ENCODE data around the gene ITPR2. TPM values are rescaled to one million over a fixed set of nuclear protein-coding genes. Genes with fewer than 3 reads are reported as not detected.

ITPR2 gene
- total and polyA plus RNA-seq, 2 of the 8 experiments (the other 6 are each of a cell fraction or from before 2014, with no cell fraction given), result 4.1 to 48.3 TPM

DNA sequence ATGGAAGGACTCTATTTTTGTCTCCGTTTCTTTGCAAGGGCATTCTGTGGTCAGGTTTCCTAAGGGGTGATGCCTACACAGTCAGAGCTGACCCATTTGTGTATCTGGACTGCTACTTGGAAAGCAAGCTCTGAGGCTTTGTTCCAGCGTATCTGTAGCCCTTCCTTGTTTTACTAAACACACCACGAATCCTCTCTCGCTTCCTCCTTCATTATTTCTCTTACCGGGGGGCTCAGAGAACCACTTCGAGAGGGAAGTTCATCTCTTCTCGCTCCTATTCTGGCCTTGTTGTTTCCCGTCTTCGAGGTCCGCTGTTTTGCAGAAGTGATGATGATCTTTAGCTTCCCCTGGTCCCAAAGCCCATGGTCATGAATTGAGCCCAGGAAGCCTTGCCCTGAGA, 472.9 kb downstream of the ITPR2 start:
- FAIRE-seq (no peak), DNase-seq (ENCODE audit: low read depth in 1 of 2, low spot score in 2 of 2) (no peak)
- ChIA-PET POLR2A (ENCODE audit: partially characterized antibody) (no interaction called here), CTCF (ENCODE audit: partially characterized antibody) (no interaction called here)
- H3K14ac ChIP-seq (ENCODE audit: insufficient read length), result no peak overlapping the region
- H3K23ac ChIP-seq (ENCODE audit: insufficient read length), result no peak overlapping the region
- H3K27me3 ChIP-seq (replicated peaks in 1 of 4; ENCODE audit: control insufficient read depth in 3 of 4, extremely low read depth in 1 of 4, insufficient read depth in 3 of 4, low read length in 3 of 4), result no peaks in the 10 kb centered on the region
- H3K9ac ChIP-seq (replicated peaks in 1 of 4; ENCODE audit: extremely low read depth in 1 of 4, low read depth in 3 of 4, low read length in 3 of 4), result no peak overlapping the region
- no peak overlapping the region for H3K4me3 ChIP-seq (ENCODE audit: extremely low read depth in 1 of 4, insufficient read depth in 2 of 4, low read depth in 3 of 4, low read length in 4 of 4)
- no peak overlapping the region for H2AK5ac ChIP-seq (ENCODE audit: low read depth, low read length)
- H3K4ac ChIP-seq (replicated peaks; ENCODE audit: insufficient read length, low read depth, low read length), result no peak overlapping the region
- no peaks in the 10 kb centered on the region for H3K23me2 ChIP-seq (ENCODE audit: low read depth, low read length)
- H2AFZ ChIP-seq (ENCODE audit: low read length), result no peak overlapping the region
- H3K79me1 ChIP-seq (ENCODE audit: low read depth, low read length), result no peaks in the 10 kb centered on the region
- H3K4me2 ChIP-seq (ENCODE audit: insufficient read depth in 1 of 2, low read depth in 2 of 2, low read length in 2 of 2), result no peak overlapping the region
- no peaks in the 10 kb centered on the region for H3K4me1 ChIP-seq (replicated peaks in 1 of 4; ENCODE audit: control insufficient read depth in 3 of 4, insufficient read depth in 4 of 4, low read length in 3 of 4)
- no peak overlapping the region for H3K27ac ChIP-seq (ENCODE audit: low read depth, low read length)
- H2BK15ac ChIP-seq (ENCODE audit: low read length), result no peak overlapping the region
- no peaks in the 10 kb centered on the region for H3K79me2 ChIP-seq (ENCODE audit: control insufficient read depth in 1 of 2, insufficient read depth in 2 of 2, low read length in 2 of 2)
- H3K9me3 ChIP-seq (ENCODE audit: insufficient read depth in 2 of 2, low read depth in 1 of 2, low read length in 1 of 2), result no peaks in the 10 kb centered on the region
- no peak overlapping the region for H2BK120ac ChIP-seq (replicated peaks; ENCODE audit: low read depth, low read length)
- no peaks in the 10 kb centered on the region for H4K20me1 ChIP-seq (replicated peaks in 1 of 2; ENCODE audit: control insufficient read depth in 1 of 2, insufficient read depth in 2 of 2, low read length in 2 of 2)
- H4K91ac ChIP-seq (replicated peaks; ENCODE audit: insufficient read length, low read length), result no peak overlapping the region
- WGBS, 2 experiments (ENCODE audit: extremely low coverage in 1 of 2, insufficient coverage in 1 of 2, insufficient read length in 1 of 2, insufficient replicate concordance in 2 of 2, low coverage in 1 of 2, low lambda C conversion rate in 2 of 2, missing lambda C conversion rate in 1 of 2), result 89 to 100% methylated on average over 3 to 10 of the region's 10 CpGs
- H3K36me3 ChIP-seq (ENCODE audit: control insufficient read depth in 2 of 4, insufficient read depth in 4 of 4, low read length in 3 of 4), result no peaks in the 10 kb centered on the region
- TF ChIP-seq CHD2 (IDR thresholded peaks at IDR 0.05; ENCODE audit: low read length) (no peak), CREB1 (IDR thresholded peaks at IDR 0.05) (no peak), FOSL1 (IDR thresholded peaks at IDR 0.05; ENCODE audit: insufficient read depth, low read depth, low read length) (no peak), GTF2F1 (IDR thresholded peaks at IDR 0.05; ENCODE audit: borderline replicate concordance, low read depth, low read length) (no peak), CBX8 (IDR thresholded peaks at IDR 0.05; ENCODE audit: borderline replicate concordance, low read depth, low read length) (no peak), SIN3A (conservative IDR thresholded peaks at IDR 0.05 in 1 of 2, IDR thresholded peaks at IDR 0.05 in 1 of 2; ENCODE audit: low read depth in 1 of 2, low read length in 2 of 2) (no peak), BCL11A (IDR thresholded peaks at IDR 0.05; ENCODE audit: low read depth in 2 of 2, low read length in 2 of 2) (no peak), SUZ12 (IDR thresholded peaks at IDR 0.05; ENCODE audit: low read length) (no peak), POLR2A (IDR thresholded peaks at IDR 0.05; ENCODE audit: control extremely low read depth in 1 of 2, low read depth in 2 of 2, low read length in 2 of 2) (no peak)
- H3K56ac ChIP-seq (replicated peaks; ENCODE audit: insufficient read length, low read depth, low read length), result no peak overlapping the region
- H4K5ac ChIP-seq (ENCODE audit: insufficient read length, low read depth, low read length), result no peak overlapping the region
- H2BK12ac ChIP-seq (ENCODE audit: low read depth, low read length), result no peak overlapping the region
- H2BK5ac ChIP-seq (ENCODE audit: low read depth, low read length), result no peak overlapping the region
- H3K18ac ChIP-seq (ENCODE audit: extremely low read depth, low read length), result no peak overlapping the region
- no peak overlapping the region for H4K8ac ChIP-seq (ENCODE audit: extremely low read depth, insufficient read depth, low read length)
- no peak overlapping the region for H2BK20ac ChIP-seq (ENCODE audit: low read length)
